HepG2 (cell line): ENCODE data around the gene AANAT. TPM values are rescaled to one million over a fixed set of nuclear protein-coding genes. Genes with fewer than 3 reads are reported as not detected.

Experiments
- HNF1B ChIP-seq: sonication (generic); formaldehyde crosslinking; IDR thresholded peaks from 2 replicates; pipeline ENCODE4 v1.5.1; 2020; ENCODE audit warnings: mild to moderate bottlenecking, moderate library complexity, missing genetic modification reagents
- PAXIP1 ChIP-seq: sonication (generic); formaldehyde crosslinking; conservative IDR thresholded peaks from 2 replicates; pipeline ENCODE4 v1.4.0; 2020; ENCODE audit warnings: mild to moderate bottlenecking, missing genetic modification reagents, moderate library complexity
- PITX1 ChIP-seq: sonication (generic); formaldehyde crosslinking; IDR thresholded peaks from 2 replicates; pipeline ENCODE4 v1.5.1; 2020; ENCODE audit warnings: mild to moderate bottlenecking, missing genetic modification reagents
- PTBP1 ChIP-seq: fragments of 200-400 bp; formaldehyde crosslinking; IDR thresholded peaks from 2 replicates; pipeline ENCODE4 v1.6.1; 2018; ENCODE audit warnings: low read length, low read depth; ENCODE audit not compliant: poor library complexity, severe bottlenecking
- REPIN1 ChIP-seq: sonication (generic); formaldehyde crosslinking; IDR thresholded peaks from 2 replicates; pipeline ENCODE4 v1.8.0; 2022; ENCODE audit warnings: missing genetic modification reagents, low read depth, mild to moderate bottlenecking, borderline replicate concordance
- ZC3H4 ChIP-seq: sonication (generic); formaldehyde crosslinking; IDR thresholded peaks from 2 replicates; pipeline ENCODE4 v1.4.0; 2020; ENCODE audit warnings: missing genetic modification reagents, borderline replicate concordance
- ZFAT ChIP-seq: sonication (generic); formaldehyde crosslinking; conservative IDR thresholded peaks from 2 replicates; pipeline ENCODE4 v1.8.1; 2023; ENCODE audit warnings: missing genetic modification reagents, inconsistent platforms
- ZNF451 ChIP-seq: sonication (generic); formaldehyde crosslinking; IDR thresholded peaks from 2 replicates; pipeline ENCODE4 v1.5.0; 2020; ENCODE audit warnings: mild to moderate bottlenecking, missing genetic modification reagents
- ZSCAN31 ChIP-seq: sonication (generic); formaldehyde crosslinking; IDR thresholded peaks from 2 replicates; pipeline ENCODE4 v1.5.0; 2020; ENCODE audit warnings: low read depth, mild to moderate bottlenecking, missing genetic modification reagents
- polyA plus RNA-seq, 8 experiments: library from polyadenylated mRNA; depleted of rRNA in 3 of 8; stranded (reverse) in 7 of 8; unstranded in 1 of 8; fragments of >200 nt; fragmentation: Illumina TruSeq in 4 of 8; extraction: Trizol in 4 of 8; gene quantifications; 2 replicates each; pipeline versions ENCODE4 v1.2.1 to v1.2.3, GENCODE V29; 2011 to 2016; ENCODE audit warnings: low read depth in 4 of 8, missing spikeins in 1 of 8, mixed read lengths in 1 of 8; ENCODE audit not compliant: insufficient read depth in 1 of 8
- total RNA-seq, 5 experiments: library from RNA; depleted of rRNA; stranded (reverse); fragments of >200 nt; fragmentation: Illumina TruSeq; extraction: Trizol; gene quantifications; 2 replicates each; pipeline ENCODE4 v1.2.3, GENCODE V29; 2016; ENCODE audit warnings: low read depth in 1 of 5
- TF ChIP-seq, protein P1 (sequence below): IDR thresholded peaks from 2 replicates; pipeline ENCODE4 v1.6.1; 2016; ENCODE audit warnings: low read depth, borderline replicate concordance
- TF ChIP-seq, protein P2 (sequence below): sonication (generic); formaldehyde crosslinking; IDR thresholded peaks from 2 replicates; pipeline ENCODE4 v1.4.0; 2020; ENCODE audit warnings: mild to moderate bottlenecking, missing genetic modification reagents, borderline replicate concordance
- TF ChIP-seq, protein P3 (sequence below): sonication (generic); formaldehyde crosslinking; conservative IDR thresholded peaks from 2 replicates; pipeline ENCODE4 v1.4.0; 2020; ENCODE audit warnings: missing genetic modification reagents
- TF ChIP-seq, protein P4 (sequence below): sonication (generic); formaldehyde crosslinking; IDR thresholded peaks from 2 replicates; pipeline ENCODE4 v1.4.0; 2020; ENCODE audit warnings: missing genetic modification reagents

AANAT gene
- total and polyA plus RNA-seq, 2 of the 13 experiments (the other 11 are each of a cell fraction or from before 2014, with no cell fraction given): 0.07 TPM; not detected in 1

- TF ChIP-seq PAXIP1 (peak; percentile 59), REPIN1 (no peak), ZC3H4 (peak; percentile 66; the same call in 1 of the 2 replicates), PTBP1 (peak; percentile 88), ZNF451 (CRISPR knock-in tag) (no peak), ZFAT (CRISPR knock-in tag) (no peak), HNF1B (peak; percentile 64; the same call in 1 of the 2 replicates), PITX1 (peak; percentile 48; the same call in 1 of the 2 replicates), ZSCAN31 (CRISPR knock-in tag) (0 out of 2 replicates have a peak, but pooled peaks have one; percentile 3)
- TF ChIP-seq, protein P1, sequence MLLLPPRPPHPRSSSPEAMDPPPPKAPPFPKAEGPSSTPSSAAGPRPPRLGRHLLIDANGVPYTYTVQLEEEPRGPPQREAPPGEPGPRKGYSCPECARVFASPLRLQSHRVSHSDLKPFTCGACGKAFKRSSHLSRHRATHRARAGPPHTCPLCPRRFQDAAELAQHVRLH: 0 out of 2 replicates have a peak, but pooled peaks have one; percentile 9
- TF ChIP-seq, protein P2, sequence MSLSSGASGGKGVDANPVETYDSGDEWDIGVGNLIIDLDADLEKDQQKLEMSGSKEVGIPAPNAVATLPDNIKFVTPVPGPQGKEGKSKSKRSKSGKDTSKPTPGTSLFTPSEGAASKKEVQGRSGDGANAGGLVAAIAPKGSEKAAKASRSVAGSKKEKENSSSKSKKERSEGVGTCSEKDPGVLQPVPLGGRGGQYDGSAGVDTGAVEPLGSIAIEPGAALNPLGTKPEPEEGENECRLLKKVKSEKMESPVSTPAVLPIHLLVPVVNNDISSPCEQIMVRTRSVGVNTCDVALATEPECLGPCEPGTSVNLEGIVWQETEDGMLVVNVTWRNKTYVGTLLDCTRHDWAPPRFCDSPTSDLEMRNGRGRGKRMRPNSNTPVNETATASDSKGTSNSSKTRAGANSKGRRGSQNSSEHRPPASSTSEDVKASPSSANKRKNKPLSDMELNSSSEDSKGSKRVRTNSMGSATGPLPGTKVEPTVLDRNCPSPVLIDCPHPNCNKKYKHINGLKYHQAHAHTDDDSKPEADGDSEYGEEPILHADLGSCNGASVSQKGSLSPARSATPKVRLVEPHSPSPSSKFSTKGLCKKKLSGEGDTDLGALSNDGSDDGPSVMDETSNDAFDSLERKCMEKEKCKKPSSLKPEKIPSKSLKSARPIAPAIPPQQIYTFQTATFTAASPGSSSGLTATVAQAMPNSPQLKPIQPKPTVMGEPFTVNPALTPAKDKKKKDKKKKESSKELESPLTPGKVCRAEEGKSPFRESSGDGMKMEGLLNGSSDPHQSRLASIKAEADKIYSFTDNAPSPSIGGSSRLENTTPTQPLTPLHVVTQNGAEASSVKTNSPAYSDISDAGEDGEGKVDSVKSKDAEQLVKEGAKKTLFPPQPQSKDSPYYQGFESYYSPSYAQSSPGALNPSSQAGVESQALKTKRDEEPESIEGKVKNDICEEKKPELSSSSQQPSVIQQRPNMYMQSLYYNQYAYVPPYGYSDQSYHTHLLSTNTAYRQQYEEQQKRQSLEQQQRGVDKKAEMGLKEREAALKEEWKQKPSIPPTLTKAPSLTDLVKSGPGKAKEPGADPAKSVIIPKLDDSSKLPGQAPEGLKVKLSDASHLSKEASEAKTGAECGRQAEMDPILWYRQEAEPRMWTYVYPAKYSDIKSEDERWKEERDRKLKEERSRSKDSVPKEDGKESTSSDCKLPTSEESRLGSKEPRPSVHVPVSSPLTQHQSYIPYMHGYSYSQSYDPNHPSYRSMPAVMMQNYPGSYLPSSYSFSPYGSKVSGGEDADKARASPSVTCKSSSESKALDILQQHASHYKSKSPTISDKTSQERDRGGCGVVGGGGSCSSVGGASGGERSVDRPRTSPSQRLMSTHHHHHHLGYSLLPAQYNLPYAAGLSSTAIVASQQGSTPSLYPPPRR (CRISPR knock-in tag): peak; percentile 61; the same call in 1 of the 2 replicates
- TF ChIP-seq, protein P3, sequence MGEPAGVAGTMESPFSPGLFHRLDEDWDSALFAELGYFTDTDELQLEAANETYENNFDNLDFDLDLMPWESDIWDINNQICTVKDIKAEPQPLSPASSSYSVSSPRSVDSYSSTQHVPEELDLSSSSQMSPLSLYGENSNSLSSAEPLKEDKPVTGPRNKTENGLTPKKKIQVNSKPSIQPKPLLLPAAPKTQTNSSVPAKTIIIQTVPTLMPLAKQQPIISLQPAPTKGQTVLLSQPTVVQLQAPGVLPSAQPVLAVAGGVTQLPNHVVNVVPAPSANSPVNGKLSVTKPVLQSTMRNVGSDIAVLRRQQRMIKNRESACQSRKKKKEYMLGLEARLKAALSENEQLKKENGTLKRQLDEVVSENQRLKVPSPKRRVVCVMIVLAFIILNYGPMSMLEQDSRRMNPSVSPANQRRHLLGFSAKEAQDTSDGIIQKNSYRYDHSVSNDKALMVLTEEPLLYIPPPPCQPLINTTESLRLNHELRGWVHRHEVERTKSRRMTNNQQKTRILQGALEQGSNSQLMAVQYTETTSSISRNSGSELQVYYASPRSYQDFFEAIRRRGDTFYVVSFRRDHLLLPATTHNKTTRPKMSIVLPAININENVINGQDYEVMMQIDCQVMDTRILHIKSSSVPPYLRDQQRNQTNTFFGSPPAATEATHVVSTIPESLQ (CRISPR knock-in tag): no peak
- TF ChIP-seq, protein P4, sequence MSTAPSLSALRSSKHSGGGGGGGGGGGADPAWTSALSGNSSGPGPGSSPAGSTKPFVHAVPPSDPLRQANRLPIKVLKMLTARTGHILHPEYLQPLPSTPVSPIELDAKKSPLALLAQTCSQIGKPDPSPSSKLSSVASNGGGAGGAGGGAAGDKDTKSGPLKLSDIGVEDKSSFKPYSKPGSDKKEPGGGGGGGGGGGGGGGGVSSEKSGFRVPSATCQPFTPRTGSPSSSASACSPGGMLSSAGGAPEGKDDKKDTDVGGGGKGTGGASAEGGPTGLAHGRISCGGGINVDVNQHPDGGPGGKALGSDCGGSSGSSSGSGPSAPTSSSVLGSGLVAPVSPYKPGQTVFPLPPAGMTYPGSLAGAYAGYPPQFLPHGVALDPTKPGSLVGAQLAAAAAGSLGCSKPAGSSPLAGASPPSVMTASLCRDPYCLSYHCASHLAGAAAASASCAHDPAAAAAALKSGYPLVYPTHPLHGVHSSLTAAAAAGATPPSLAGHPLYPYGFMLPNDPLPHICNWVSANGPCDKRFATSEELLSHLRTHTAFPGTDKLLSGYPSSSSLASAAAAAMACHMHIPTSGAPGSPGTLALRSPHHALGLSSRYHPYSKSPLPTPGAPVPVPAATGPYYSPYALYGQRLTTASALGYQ: 0 out of 2 replicates have a peak, but pooled peaks have one; percentile 33
Measured at GRCh38 chr17:76501827-76502307, 34.5 kb downstream of the AANAT start (continued).
